IMR-90 (cell line): ENCODE results near the gene SMIM43. TPM values are rescaled to one million over a fixed set of nuclear protein-coding genes. Genes with fewer than 3 reads are reported as not detected.

Experiments
- ATAC-seq: fragments of 200-7000 bp; cut with Tn5 transposase; 2 replicates; pipeline ENCODE4 v1.9.1; 2020; ENCODE audit warnings: low read depth, mild to moderate bottlenecking, moderate library complexity
- BruUV-seq: library from RNA; stranded (reverse); fragments of 400-500 nt; replicated peaks from 2 replicates; lab custom pipeline; 2021; lab: Mats Ljungman, UMichigan
- CTCF ChIA-PET: fragments of 300-600 bp; formaldehyde crosslinking; extraction: SDS; loops from one replicate; lab custom pipeline; 2021; ENCODE audit warnings: antibody characterized with exemption; lab: Yijun Ruan, JAX
- POLR2A ChIA-PET: fragments of 300-600 bp; sonication (Branson Sonifier 250); formaldehyde crosslinking; loops from one replicate; lab custom pipeline; 2022; ENCODE audit warnings: antibody characterized with exemption; ENCODE audit not compliant: unreplicated experiment; lab: Charles Lee
- DNase-seq: peaks from one replicate; pipeline ENCODE4 v3.0.0; 2013
- H2AFZ ChIP-seq: replicated peaks from 2 replicates; pipeline ENCODE3; 2013; ENCODE audit warnings: low read length, mild to moderate bottlenecking; ENCODE audit not compliant: poor library complexity
- H2AK5ac ChIP-seq: 2 replicates; pipeline ENCODE4 v1.6.1; 2013; ENCODE audit warnings: low read depth, low read length, inconsistent platforms
- H2AK9ac ChIP-seq: replicated peaks from 2 replicates; pipeline ENCODE3; 2013; ENCODE audit warnings: mild to moderate bottlenecking, low read depth, low read length, moderate library complexity; ENCODE audit not compliant: poor library complexity
- H2BK120ac ChIP-seq: 2 replicates; pipeline ENCODE4 v1.6.1; 2013; ENCODE audit warnings: low read depth, low read length, inconsistent platforms
- H2BK15ac ChIP-seq: 3 replicates; pipeline ENCODE4 v1.6.1; 2013; ENCODE audit warnings: low read depth, low read length, inconsistent platforms
- H2BK20ac ChIP-seq: 2 replicates; pipeline ENCODE4 v1.6.1; 2013; ENCODE audit warnings: low read depth, mild to moderate bottlenecking, inconsistent platforms, low read length, moderate library complexity
- H2BK5ac ChIP-seq: 2 replicates; pipeline ENCODE4 v1.6.1; 2013; ENCODE audit warnings: mild to moderate bottlenecking, low read depth, low read length, inconsistent platforms; ENCODE audit not compliant: poor library complexity, severe bottlenecking
- H3K14ac ChIP-seq: replicated peaks from 2 replicates; pipeline ENCODE4 v1.6.1; 2013; ENCODE audit warnings: low read depth, low read length, inconsistent platforms
- H3K18ac ChIP-seq: 2 replicates; pipeline ENCODE4 v1.6.1; 2013; ENCODE audit warnings: low read depth, low read length, control low read depth
- H3K23ac ChIP-seq: 2 replicates; pipeline ENCODE4 v1.6.1; 2013; ENCODE audit warnings: low read depth, low read length, inconsistent platforms
- H3K27ac ChIP-seq: 2 replicates; pipeline ENCODE4 v1.5.1; 2013; ENCODE audit warnings: mild to moderate bottlenecking, control low read depth, low read length; ENCODE audit not compliant: insufficient read depth
- H3K27me3 ChIP-seq: 2 replicates; pipeline ENCODE4 v1.6.1; 2013; ENCODE audit warnings: low read length; ENCODE audit not compliant: control insufficient read depth, insufficient read depth
- H3K36me3 ChIP-seq: 2 replicates; pipeline ENCODE4 v1.6.1; 2013; ENCODE audit warnings: low read length, mixed read lengths; ENCODE audit not compliant: control insufficient read depth, insufficient read depth
- H3K4ac ChIP-seq: 2 replicates; pipeline ENCODE4 v1.6.1; 2013; ENCODE audit warnings: low read depth, low read length, inconsistent platforms
- H3K4me1 ChIP-seq: 2 replicates; pipeline ENCODE4 v1.6.1; 2013; ENCODE audit warnings: low read length, mixed read lengths; ENCODE audit not compliant: control insufficient read depth, insufficient read depth
- H3K4me2 ChIP-seq: 2 replicates; pipeline ENCODE4 v1.6.1; 2013; ENCODE audit warnings: low read depth, mild to moderate bottlenecking, control low read depth, low read length, moderate library complexity
- H3K4me3 ChIP-seq: 2 replicates; pipeline ENCODE4 v1.5.1; 2013; ENCODE audit warnings: low read depth, mild to moderate bottlenecking, control low read depth, low read length, moderate library complexity; ENCODE audit not compliant: insufficient read depth
- H3K56ac ChIP-seq: 2 replicates; pipeline ENCODE4 v1.6.1; 2013; ENCODE audit warnings: low read length, inconsistent platforms; ENCODE audit not compliant: insufficient read depth; ENCODE audit errors: extremely low read depth
- H3K79me1 ChIP-seq, 2 experiments: 2 replicates each; pipeline ENCODE4 v1.6.1; 2013; ENCODE audit warnings: low read length in 2 of 2, inconsistent platforms in 1 of 2, low read depth in 1 of 2
- H3K9ac ChIP-seq: 2 replicates; pipeline ENCODE4 v1.6.1; 2013; ENCODE audit warnings: low read depth, low read length, control low read depth
- H3K9me1 ChIP-seq: 2 replicates; pipeline ENCODE4 v1.6.1; 2013; ENCODE audit warnings: low read length, inconsistent platforms; ENCODE audit not compliant: insufficient read depth
- H3K9me3 ChIP-seq: 2 replicates; pipeline ENCODE4 v1.6.1; 2013; ENCODE audit warnings: low read length; ENCODE audit not compliant: control insufficient read depth, insufficient read depth
- H4K20me1 ChIP-seq: 2 replicates; pipeline ENCODE4 v1.6.1; 2013; ENCODE audit warnings: low read length, inconsistent platforms; ENCODE audit not compliant: insufficient read depth
- H4K5ac ChIP-seq: 2 replicates; pipeline ENCODE4 v1.6.1; 2013; ENCODE audit warnings: mild to moderate bottlenecking, low read depth, low read length, control low read depth
- H4K8ac ChIP-seq, 2 experiments: 2 replicates each; pipeline ENCODE4 v1.6.1; 2013; ENCODE audit warnings: low read depth in 2 of 2, low read length in 2 of 2, control low read depth in 1 of 2, inconsistent platforms in 1 of 2
- H4K91ac ChIP-seq: 2 replicates; pipeline ENCODE4 v1.6.1; 2013; ENCODE audit warnings: low read depth, low read length, inconsistent platforms; ENCODE audit not compliant: insufficient read depth
- BHLHE40 ChIP-seq: fragments of 150-350 bp; IDR thresholded peaks from 2 replicates; pipeline ENCODE4 v1.6.1; 2016; ENCODE audit warnings: mild to moderate bottlenecking, low read depth, low read length
- ELK1 ChIP-seq: fragments of 150-350 bp; IDR thresholded peaks from 2 replicates; pipeline ENCODE4 v1.6.1; 2016; ENCODE audit warnings: low read depth, mild to moderate bottlenecking, low read length, moderate library complexity, borderline replicate concordance
- FOS ChIP-seq: fragments of 150-350 bp; IDR thresholded peaks from 2 replicates; pipeline ENCODE4 v1.6.1; 2016; ENCODE audit warnings: low read depth, low read length
- WGBS, 2 experiments: methylation state at CpG; one replicate each; pipeline versions ENCODE4 v1.1.5 to v1.1.7; 2013; ENCODE audit warnings: missing lambda C conversion rate in 2 of 2; ENCODE audit not compliant: insufficient read length in 1 of 2; ENCODE audit errors: extremely low coverage in 2 of 2; 5-methylcytosine and 5-hydroxymethylcytosine counted together
- dilution Hi-C: fragments of 300-500 bp; cut with HindIII; formaldehyde crosslinking; loops from one replicate; pipeline ENCODE4 v1.14.3; 2018; ENCODE audit warnings: low sequenced_read_pairs; ENCODE audit not compliant: unreplicated experiment
- in situ Hi-C: fragments of 300-500 bp; cut with MboI; formaldehyde crosslinking; loops from 3 replicates; pipeline ENCODE4 v1.14.3; 2019; ENCODE audit warnings: low sequenced_read_pairs, inconsistent platforms, mixed read lengths
- intact Hi-C: fragments of 100-400 bp; cut with micrococcal nuclease; formaldehyde crosslinking; loops from 2 replicates; pipeline ENCODE4 v1.10.0; 2022
- polyA plus RNA-seq, 3 experiments: library from polyadenylated mRNA; depleted of rRNA; stranded (reverse); fragments of >200 nt; gene quantifications; 2 replicates each; pipeline ENCODE4 v1.2.3, GENCODE V29; 2012; ENCODE audit warnings: low replicate concordance in 1 of 3
- total RNA-seq: library from RNA; depleted of rRNA; stranded (reverse); fragments of >200 nt; gene quantifications from 2 replicates; pipeline ENCODE4 v1.2.3, GENCODE V29; 2012

The SMIM43 gene
- total and polyA plus RNA-seq, 2 of the 4 experiments (the other 2 are of a cell fraction), result 1.4 to 2.8 TPM

- BruUV-seq, result no TSS peak
- no peak overlapping the region for H3K9ac ChIP-seq
- H3K36me3 ChIP-seq, result no peaks in the 10 kb centered on the region
- no peak overlapping the region for H2AK9ac ChIP-seq
- no peak for TF ChIP-seq ELK1
- peak; percentile 48; the same call in 1 of the 2 replicates for TF ChIP-seq FOS
- TF ChIP-seq BHLHE40, result 0 out of 2 replicates have a peak, but pooled peaks have one; percentile 4
- H3K4me2 ChIP-seq, result no peak overlapping the region; the same call in 1 of the 2 replicates
- intact Hi-C loops, result no loop called here
- peak overlapping the region; percentile 96 for H2BK20ac ChIP-seq
- peaks cover 27% of the 10 kb centered on the region for H3K4me1 ChIP-seq
- H2AFZ ChIP-seq, result no peak overlapping the region
- in situ Hi-C loops, result no loop called here
- H2BK15ac ChIP-seq, result peak overlapping the region; percentile 83; the same call in 2 of the 3 replicates
- H4K20me1 ChIP-seq, result no peaks in the 10 kb centered on the region
- peak overlapping the region; percentile 48 for H3K14ac ChIP-seq
- no peak overlapping the region for H3K4me3 ChIP-seq
- H3K4ac ChIP-seq, result peak overlapping the region; percentile 93
- dilution Hi-C loops, result no loop called here
- peak overlapping the region; percentile 99 for H2BK120ac ChIP-seq
- ATAC-seq (peak; percentile 10), DNase-seq (peak; percentile 86)
- H3K56ac ChIP-seq, result peak overlapping the region; percentile 55
- peak overlapping the region; percentile 59 for H3K27ac ChIP-seq
- H4K91ac ChIP-seq, result peak overlapping the region; percentile 94
- peak overlapping the region; percentile 27 for H2AK5ac ChIP-seq
- WGBS, 2 experiments, result 100% methylated on average over 1 of the region's 3 CpGs; no CpG with 5 or more reads in 1 of the 2 experiments
- ChIA-PET CTCF (interaction anchor here (0.9 kb wide), 1 partner anchor 30 kb away, joined by 3 read pairs; no protein-coding TSS in a partner anchor), POLR2A (interaction anchor here (0.6 to 1.3 kb wide), 3 partner anchors 12 to 79 kb away, joined by 3 to 4 read pairs (median 4); no protein-coding TSS in a partner anchor)
- peak overlapping the region; percentile 97; the same call in 1 of the 2 replicates for H3K18ac ChIP-seq
- peak overlapping the region; percentile 96; the same call in 1 of the 2 replicates for H4K5ac ChIP-seq
- H4K8ac ChIP-seq, result peak overlapping the region; percentile 51 to 91
- peaks cover 0 to 20% of the 10 kb centered on the region in 2 experiments; a peak in 2 of 4 replicates for H3K79me1 ChIP-seq
- H3K23ac ChIP-seq, result peak overlapping the region; percentile 73; the same call in 1 of the 2 replicates
- no peaks in the 10 kb centered on the region for H3K9me3 ChIP-seq
- H3K9me1 ChIP-seq, result peaks cover 16% of the 10 kb centered on the region
- peak overlapping the region; percentile 98 for H2BK5ac ChIP-seq
- H3K27me3 ChIP-seq, result no peaks in the 10 kb centered on the region
These were observed 25.2 kb upstream of the SMIM43 start for GRCh38 chr4:121789960-121790829.
